ACC112 (cell line): Measurements from ENCODE around the gene CYB5D1.

ENCODE experiments used
- H2AFZ ChIP-seq: fragments of 200-600 bp; sonication (generic); one replicate; pipeline ENCODE4 v1.6.0; 2017; ENCODE audit warnings: antibody characterized with exemption, low read length; ENCODE audit not compliant: unreplicated experiment
- H3K27ac ChIP-seq: fragments of 200-600 bp; sonication (generic); 2 replicates; pipeline ENCODE4 v1.5.1; 2014; ENCODE audit warnings: low read depth, mild to moderate bottlenecking, antibody characterized with exemption, low read length, moderate library complexity
- H3K27me3 ChIP-seq: fragments of 200-600 bp; sonication (generic); 2 replicates; pipeline ENCODE4 v1.6.1; 2014; ENCODE audit warnings: mild to moderate bottlenecking, antibody characterized with exemption, low read length, moderate library complexity, mixed read lengths; ENCODE audit not compliant: insufficient read depth
- H3K36me3 ChIP-seq: fragments of 200-600 bp; sonication (generic); 2 replicates; pipeline ENCODE4 v1.6.1; 2016; ENCODE audit warnings: mild to moderate bottlenecking, antibody characterized with exemption, low read length, moderate library complexity, mixed read lengths; ENCODE audit not compliant: insufficient read depth
- H3K4me1 ChIP-seq: fragments of 200-600 bp; sonication (generic); one replicate; pipeline ENCODE4 v1.6.1; 2016; ENCODE audit warnings: low read length, mixed read lengths; ENCODE audit not compliant: insufficient read depth, unreplicated experiment, control insufficient read depth
- H3K4me3 ChIP-seq: fragments of 200-600 bp; sonication (generic); 2 replicates; pipeline ENCODE4 v1.5.1; 2014; ENCODE audit warnings: mild to moderate bottlenecking, low read depth, low read length
- H3K79me2 ChIP-seq: fragments of 200-600 bp; sonication (generic); one replicate; pipeline ENCODE4 v1.6.0; 2016; ENCODE audit warnings: low read length; ENCODE audit not compliant: control insufficient read depth, unreplicated experiment, insufficient read depth

The CYB5D1 gene

DNA sequence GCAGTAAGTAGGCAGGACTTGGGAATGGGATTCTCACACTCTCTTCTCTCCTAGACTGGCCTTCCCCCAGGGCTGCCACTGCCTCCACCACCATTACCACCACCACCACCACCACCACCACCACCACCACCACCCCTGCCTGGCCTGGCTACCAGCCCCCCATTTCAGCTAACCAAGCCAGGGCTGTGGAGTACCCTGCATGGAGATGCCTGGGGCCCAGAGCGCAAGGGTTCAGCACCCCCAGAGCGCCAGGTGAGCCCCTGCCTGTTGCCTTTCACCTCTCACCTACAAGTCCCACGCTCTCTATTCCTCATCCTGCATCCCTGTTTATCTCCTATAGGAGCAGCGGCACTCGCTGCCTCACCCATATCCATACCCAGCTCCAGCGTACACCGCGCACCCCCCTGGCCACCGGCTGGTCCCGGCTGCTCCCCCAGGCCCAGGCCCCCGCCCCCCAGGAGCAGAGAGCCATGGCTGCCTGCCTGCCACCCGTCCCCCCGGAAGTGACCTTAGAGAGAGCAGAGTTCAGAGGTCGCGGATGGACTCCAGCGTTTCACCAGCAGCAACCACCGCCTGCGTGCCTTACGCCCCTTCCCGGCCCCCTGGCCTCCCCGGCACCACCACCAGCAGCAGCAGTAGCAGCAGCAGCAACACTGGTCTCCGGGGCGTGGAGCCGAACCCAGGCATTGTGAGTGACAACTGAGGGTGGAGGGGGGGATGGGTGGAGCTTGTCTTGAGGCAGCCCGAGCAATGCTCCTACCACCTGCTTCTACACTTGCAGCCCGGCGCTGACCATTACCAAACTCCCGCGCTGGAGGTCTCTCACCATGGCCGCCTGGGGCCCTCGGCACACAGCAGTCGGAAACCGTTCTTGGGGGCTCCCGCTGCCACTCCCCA is 10.8 kb upstream of the CYB5D1 start:
- Histone ChIP-seq H3K27me3 (no peaks in the 10 kb centered on the region), H2AFZ (no peak overlapping the region), H3K27ac (no peak overlapping the region), H3K79me2 (peaks cover 16% of the 10 kb centered on the region), H3K4me3 (no peak overlapping the region), H3K4me1 (peaks cover 6% of the 10 kb centered on the region), H3K36me3 (peaks cover 8% of the 10 kb centered on the region)

GRCh38 chr17:7848131-7848579 is 9.6 kb upstream of the CYB5D1 start:
- Histone ChIP-seq H3K4me3 (no peak overlapping the region), H3K36me3 (peaks cover 16% of the 10 kb centered on the region), H3K27ac (no peak overlapping the region), H2AFZ (no peak overlapping the region), H3K79me2 (peaks cover 16% of the 10 kb centered on the region), H3K27me3 (no peaks in the 10 kb centered on the region), H3K4me1 (peaks cover 6% of the 10 kb centered on the region)

GRCh38 chr17:7848739-7849129 is 9.1 kb upstream of the CYB5D1 start:
- H3K4me1 ChIP-seq: peaks cover 6% of the 10 kb centered on the region
- no peaks in the 10 kb centered on the region for H3K27me3 ChIP-seq
- peaks cover 16% of the 10 kb centered on the region for H3K79me2 ChIP-seq
- H2AFZ ChIP-seq: no peak overlapping the region
- H3K27ac ChIP-seq: no peak overlapping the region
- no peak overlapping the region for H3K4me3 ChIP-seq
- peaks cover 16% of the 10 kb centered on the region for H3K36me3 ChIP-seq

GRCh38 chr17:7849130-7849750 is 8.6 kb upstream of the CYB5D1 start:
- Histone ChIP-seq H3K27me3 (no peaks in the 10 kb centered on the region), H3K4me3 (no peak overlapping the region), H3K4me1 (peaks cover 6% of the 10 kb centered on the region), H3K27ac (no peak overlapping the region), H3K36me3 (peaks cover 16% of the 10 kb centered on the region), H2AFZ (no peak overlapping the region), H3K79me2 (peaks cover 13% of the 10 kb centered on the region)

GRCh38 chr17:7849751-7850504 is 7.9 kb upstream of the CYB5D1 start:
- H3K36me3 ChIP-seq: peaks cover 16% of the 10 kb centered on the region
- H3K79me2 ChIP-seq: peaks cover 9% of the 10 kb centered on the region
- no peaks in the 10 kb centered on the region for H3K27me3 ChIP-seq
- H3K27ac ChIP-seq: no peak overlapping the region
- no peak overlapping the region for H2AFZ ChIP-seq
- H3K4me3 ChIP-seq: no peak overlapping the region
- peaks cover 6% of the 10 kb centered on the region for H3K4me1 ChIP-seq

DNA sequence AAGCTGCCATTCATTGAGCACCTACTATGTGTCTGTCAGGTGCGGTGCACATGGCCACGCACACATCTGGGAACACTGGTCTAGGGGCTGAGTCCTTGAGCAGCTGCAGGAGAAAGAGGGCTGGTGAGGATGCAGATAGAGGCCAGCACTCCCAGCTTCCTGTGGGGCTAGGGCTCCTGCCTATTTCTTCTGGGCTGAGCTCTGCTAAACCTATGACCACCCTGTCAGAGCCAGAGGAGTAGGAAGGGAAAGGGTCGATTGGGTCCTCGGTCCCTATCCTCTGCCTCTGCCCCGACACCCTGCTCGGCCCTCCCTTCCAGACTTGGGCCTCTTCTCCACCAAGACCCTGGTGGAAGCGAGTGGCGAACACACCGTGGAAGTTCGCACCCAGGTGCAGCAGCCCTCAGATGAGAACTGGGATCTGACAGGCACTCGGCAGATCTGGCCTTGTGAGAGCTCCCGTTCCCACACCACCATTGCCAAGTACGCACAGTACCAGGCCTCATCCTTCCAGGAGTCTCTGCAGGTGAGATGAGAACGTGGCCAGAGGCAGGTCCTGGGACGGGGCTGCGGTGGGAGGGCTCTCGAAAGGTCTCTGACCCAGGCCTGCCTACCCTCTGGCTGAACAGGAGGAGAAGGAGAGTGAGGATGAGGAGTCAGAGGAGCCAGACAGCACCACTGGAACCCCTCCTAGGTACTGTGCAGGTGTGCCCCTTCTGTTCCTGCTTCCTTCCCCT is 6.9 kb upstream of the CYB5D1 start:
- Histone ChIP-seq H3K4me1 (peaks cover 9% of the 10 kb centered on the region), H3K79me2 (no peaks in the 10 kb centered on the region), H2AFZ (no peak overlapping the region), H3K4me3 (no peak overlapping the region), H3K36me3 (peaks cover 16% of the 10 kb centered on the region), H3K27me3 (no peaks in the 10 kb centered on the region), H3K27ac (no peak overlapping the region)

GRCh38 chr17:7851438-7852261 is 6.2 kb upstream of the CYB5D1 start:
- peaks cover 16% of the 10 kb centered on the region for H3K36me3 ChIP-seq

DNA sequence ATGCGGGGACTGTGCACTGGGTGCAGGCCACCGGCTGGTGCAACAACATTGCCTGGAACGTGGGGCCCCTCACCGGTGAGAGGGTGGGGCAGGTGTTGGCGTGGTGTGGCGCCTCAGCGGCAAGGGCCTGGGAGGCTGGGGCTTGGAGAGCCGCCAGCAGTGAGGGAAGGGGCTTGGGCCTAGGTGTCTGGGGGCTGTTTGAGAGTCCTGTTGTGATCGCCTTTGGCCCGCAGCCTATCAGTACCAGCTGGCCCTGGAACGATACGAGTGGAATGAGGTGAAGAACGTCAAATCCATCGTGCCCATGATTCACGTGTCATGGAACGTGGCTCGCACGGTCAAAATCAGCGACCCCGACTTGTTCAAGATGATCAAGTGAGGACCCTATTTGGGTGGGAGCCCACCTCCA is 5.5 kb upstream of the CYB5D1 start:
- no peaks in the 10 kb centered on the region for H3K27me3 ChIP-seq
- peaks cover 9% of the 10 kb centered on the region for H3K4me1 ChIP-seq
- no peak overlapping the region for H2AFZ ChIP-seq
- H3K4me3 ChIP-seq: no peak overlapping the region
- H3K36me3 ChIP-seq: peaks cover 16% of the 10 kb centered on the region
- no peaks in the 10 kb centered on the region for H3K79me2 ChIP-seq
- no peak overlapping the region for H3K27ac ChIP-seq

More at GRCh38 chr17:7851438-7852261, 6.2 kb upstream of the CYB5D1 start:
- H3K79me2 ChIP-seq: no peaks in the 10 kb centered on the region
- no peak overlapping the region for H3K4me3 ChIP-seq
- no peak overlapping the region for H2AFZ ChIP-seq
- peaks cover 9% of the 10 kb centered on the region for H3K4me1 ChIP-seq
- no peaks in the 10 kb centered on the region for H3K27me3 ChIP-seq
- no peak overlapping the region for H3K27ac ChIP-seq

GRCh38 chr17:7852919-7853690 is 4.7 kb upstream of the CYB5D1 start:
- H3K27me3 ChIP-seq: no peaks in the 10 kb centered on the region
- peaks cover 9% of the 10 kb centered on the region for H3K4me1 ChIP-seq
- no peak overlapping the region for H2AFZ ChIP-seq
- H3K79me2 ChIP-seq: no peaks in the 10 kb centered on the region
- H3K27ac ChIP-seq: no peak overlapping the region
- H3K36me3 ChIP-seq: peaks cover 16% of the 10 kb centered on the region
- no peak overlapping the region for H3K4me3 ChIP-seq
